Activated naive CD4-positive, alpha-beta T cell treated with anti-CD3 and anti-CD28 coated beads, Interleukin-2, amount 50 U/mL, for 16 hours (primary cell): Measurements from ENCODE around the gene DENND5A.
"Not testable (repeated sequence)": the region's sequence is repeated elsewhere in the genome, so short reads cannot be mapped to it uniquely, and the experiment has no call there.

Experiments used
- DNase-seq: peaks from one replicate; pipeline ENCODE4 v3.0.0-alpha.2; 2020

DENND5A gene

GRCh38 chr11:9210224-9210921 lies 54.8 kb downstream of the DENND5A start:
- DNase-seq, result no peak

DNA sequence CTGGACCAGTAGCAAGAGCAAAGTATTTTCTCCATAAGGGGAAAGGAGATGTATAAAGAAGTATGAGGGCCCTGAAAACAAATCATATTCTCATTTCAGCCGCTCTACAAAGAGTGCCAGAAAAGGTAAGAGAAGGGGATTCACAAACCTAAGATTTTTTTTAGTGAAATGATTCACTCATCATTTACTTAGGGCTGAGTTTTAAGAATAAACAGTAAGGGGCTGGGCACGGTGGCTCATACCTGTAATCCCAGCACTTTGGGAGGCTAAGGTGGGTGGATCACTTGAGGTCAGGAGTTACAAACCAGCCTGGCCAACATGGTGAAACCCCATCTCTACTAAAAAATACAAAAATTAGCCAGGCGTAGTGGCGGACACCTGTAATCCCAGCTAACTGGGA lies 55.5 kb downstream of the DENND5A start:
- not testable (repeated sequence) for DNase-seq

- DNase-seq, result no peak
Measured at GRCh38 chr11:9208726-9209501, 56.2 kb downstream of the DENND5A start.

- no peak for DNase-seq
Measured at GRCh38 chr11:9207229-9207628, 57.9 kb downstream of the DENND5A start.

- DNase-seq, result no peak
Measured at GRCh38 chr11:9206496-9206895, 58.7 kb downstream of the DENND5A start.

GRCh38 chr11:9203691-9204311 lies 61.3 kb downstream of the DENND5A start:
- no peak for DNase-seq

- no peak for DNase-seq
Measured at GRCh38 chr11:9201372-9202162, 63.6 kb downstream of the DENND5A start.

GRCh38 chr11:9200471-9200870 lies 64.7 kb downstream of the DENND5A start:
- no peak for DNase-seq

GRCh38 chr11:9193316-9193715 lies 71.8 kb downstream of the DENND5A start:
- DNase-seq, result no peak

DNA sequence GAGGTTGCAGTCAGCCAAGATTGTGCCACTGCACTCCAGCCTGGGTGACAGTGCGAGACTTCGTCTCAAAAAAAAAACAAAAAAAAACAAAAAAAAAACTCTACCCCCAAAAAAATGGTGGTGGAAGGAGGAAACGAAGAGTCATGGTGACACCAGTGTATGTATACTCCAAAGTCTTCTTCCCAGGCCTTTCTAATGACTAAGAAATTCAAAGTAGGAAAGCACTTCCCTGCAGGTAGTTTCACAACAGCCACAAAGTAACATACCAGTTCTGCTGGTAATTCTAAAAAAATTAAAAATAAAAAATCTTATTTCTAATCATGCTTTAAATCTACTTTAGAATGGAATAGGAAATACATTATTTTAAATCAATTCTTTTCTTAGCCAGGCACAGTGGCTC lies 72.6 kb downstream of the DENND5A start:
- no peak for DNase-seq

GRCh38 chr11:9190326-9191016 lies 74.7 kb downstream of the DENND5A start:
- DNase-seq, result not testable (repeated sequence)

GRCh38 chr11:9188860-9189259 lies 76.3 kb downstream of the DENND5A start:
- DNase-seq, result not testable (repeated sequence)

DNA sequence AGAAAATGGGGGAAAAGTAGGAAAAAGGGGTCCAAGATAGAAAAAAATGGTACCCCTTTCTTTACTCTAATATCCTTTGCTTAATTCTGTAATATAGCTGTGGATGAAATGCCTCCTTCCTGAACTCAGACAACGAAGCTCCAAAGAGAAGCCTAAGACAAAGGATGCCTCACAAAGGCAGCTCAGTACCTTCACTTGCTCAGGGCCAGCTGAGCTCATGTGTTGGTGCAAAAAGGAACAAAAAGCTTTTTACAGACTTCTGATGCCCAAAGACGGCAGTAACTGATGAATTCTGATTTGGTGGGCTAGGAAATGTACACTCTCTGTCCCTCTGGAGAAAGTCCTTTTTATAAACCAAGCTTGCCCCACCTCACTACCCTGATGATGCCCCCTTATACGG lies 77.5 kb downstream of the DENND5A start:
- DNase-seq, result no peak

DNA sequence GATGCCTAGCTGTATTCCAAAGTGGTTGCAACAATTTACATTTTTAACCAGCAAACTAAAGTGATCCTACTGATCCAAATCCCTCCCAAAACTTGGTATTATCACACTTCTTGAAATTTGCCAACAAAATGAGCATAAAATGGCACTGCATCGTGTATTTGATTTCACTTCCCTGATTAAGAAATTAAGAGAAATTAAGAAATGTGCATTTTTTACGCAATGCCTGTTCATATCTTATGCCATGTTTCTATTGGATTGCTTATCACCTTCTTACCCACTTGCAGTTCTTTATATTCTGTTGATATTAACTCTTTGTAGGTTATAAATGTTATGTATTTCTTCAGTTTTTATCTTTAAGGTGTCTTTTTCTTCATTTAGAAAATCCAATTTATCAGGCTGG lies 80.6 kb downstream of the DENND5A start:
- DNase-seq, result no peak

DNA sequence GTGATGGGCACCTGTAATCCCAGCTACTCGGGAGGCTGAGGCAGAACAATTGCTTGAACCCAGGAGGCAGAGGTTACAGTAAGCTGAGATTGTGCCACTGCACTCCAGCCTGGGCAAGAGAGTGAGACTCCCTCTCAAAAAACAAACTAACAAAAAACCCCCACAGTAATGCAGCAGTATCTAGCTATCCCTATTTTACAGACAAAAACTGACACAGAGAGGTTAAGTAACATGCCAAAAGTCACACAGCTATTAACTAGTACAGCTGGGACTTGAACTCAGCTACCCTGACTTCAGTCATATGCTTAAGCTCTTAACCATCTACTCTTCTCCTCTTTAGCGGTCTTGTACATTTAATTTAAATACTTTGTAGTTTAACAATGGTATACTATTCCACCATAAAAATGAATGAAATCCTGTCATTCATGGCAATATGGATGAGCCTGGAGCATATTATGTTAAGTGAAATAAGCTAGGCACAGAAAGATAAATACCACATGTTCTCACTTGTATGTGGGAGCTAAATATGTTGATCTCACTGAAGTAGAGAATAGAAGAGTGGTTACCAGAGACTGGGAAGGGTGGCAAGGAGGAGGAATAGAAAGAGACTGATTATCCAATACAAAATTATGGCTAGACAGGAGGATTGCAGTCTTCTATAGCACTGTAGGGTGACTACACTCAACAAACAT lies 82.8 kb downstream of the DENND5A start:
- DNase-seq, result no peak

- no peak for DNase-seq
Measured at GRCh38 chr11:9180784-9181183, 84.4 kb downstream of the DENND5A start.

GRCh38 chr11:9179141-9179540 lies 86.0 kb downstream of the DENND5A start:
- DNase-seq, result no peak

DNA sequence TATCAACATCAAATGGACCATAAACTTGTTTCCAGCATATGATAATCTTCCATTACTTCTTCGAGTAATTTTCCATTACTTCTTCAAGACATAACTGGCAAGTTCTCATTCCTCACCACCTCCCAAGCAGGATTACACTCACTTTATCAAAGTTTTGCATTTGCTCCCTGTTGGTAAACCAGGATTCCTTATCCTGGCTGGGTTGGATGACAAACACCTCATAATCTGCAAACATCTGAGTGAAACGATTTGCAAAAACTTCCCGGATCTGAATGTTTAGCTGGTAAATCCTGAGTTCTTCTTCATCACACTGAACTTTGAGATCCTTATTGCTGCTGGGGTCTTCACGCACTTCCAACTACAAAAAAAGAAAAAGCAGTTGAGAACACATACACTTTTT lies 86.4 kb downstream of the DENND5A start:
- no peak for DNase-seq

DNA sequence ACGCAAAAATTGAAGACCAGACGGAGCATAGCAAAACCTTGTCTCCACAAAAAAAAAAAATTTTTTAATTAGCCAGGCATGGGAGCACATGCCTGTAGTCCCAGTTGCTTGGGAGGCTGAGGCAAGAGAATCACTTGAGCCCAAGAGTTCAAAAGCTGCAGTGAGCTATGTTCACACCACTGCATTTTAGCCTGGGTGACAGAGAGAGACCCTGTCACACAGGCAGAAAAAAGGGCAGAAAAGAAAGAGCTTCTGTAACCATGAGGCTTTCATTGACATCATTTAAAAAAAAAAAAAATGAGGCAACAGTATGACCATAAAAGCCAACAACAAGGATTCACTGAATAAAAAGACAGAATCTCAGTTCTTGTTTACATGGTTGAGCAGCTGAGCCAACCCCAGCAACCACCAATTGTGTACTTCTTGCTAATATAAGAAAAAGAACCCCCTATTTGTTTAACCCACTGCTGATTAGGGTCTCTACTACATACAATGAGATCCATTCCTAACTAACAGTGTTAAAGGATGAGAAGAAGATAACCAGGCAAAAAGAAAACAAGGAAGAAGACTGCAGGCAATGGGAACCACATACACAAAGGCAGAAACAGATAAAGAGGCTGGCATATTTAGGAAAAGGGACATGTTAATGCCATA lies 87.6 kb downstream of the DENND5A start:
- no peak for DNase-seq

GRCh38 chr11:9176550-9176949 lies 88.6 kb downstream of the DENND5A start:
- DNase-seq, result no peak

DNA sequence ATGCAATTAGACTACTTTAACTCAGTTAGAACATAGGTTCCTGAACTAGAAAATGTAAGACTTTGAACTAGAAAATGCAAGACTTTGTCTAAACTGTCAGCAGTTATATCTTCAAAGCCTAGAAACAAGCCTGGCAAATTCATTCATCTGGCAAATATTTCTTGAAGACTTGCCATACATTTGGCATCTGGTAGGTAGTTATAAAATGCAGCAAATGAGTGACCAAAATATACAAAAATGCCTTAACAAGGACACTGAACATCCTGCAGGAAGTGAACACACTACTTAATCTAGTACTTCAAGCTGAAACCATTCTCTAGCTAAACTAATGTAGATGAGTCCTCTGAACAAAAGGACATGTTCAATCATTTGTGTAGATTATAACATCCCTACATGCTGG lies 89.0 kb downstream of the DENND5A start:
- DNase-seq, result no peak
